GM19023 (cell line): ENCODE data around the gene MCM9.

Experiments
- ATAC-seq: cut with Tn5 transposase; IDR thresholded peaks from one replicate; pipeline ENCODE4 v1.9.1; 2021; ENCODE audit warnings: mild to moderate bottlenecking, moderate library complexity; ENCODE audit not compliant: unreplicated experiment

MCM9 gene

GRCh38 chr6:118894425-118895260 is 40.3 kb downstream of the MCM9 start:
- ATAC-seq, result peak; percentile 44

- ATAC-seq, result peak; percentile 68
Observed at GRCh38 chr6:118893807-118894424, 41.0 kb downstream of the MCM9 start, which contains the start of gene ASF1A. Gene ASF1A (plus strand): TSS chr6:118894152. CDS start chr6:118894414, 262 bp downstream.

GRCh38 chr6:118893064-118893806 is 41.7 kb downstream of the MCM9 start:
- ATAC-seq, result peak; percentile 9

- no peak for ATAC-seq
Observed at GRCh38 chr6:118892355-118892991, 42.5 kb downstream of the MCM9 start.

- no peak for ATAC-seq
Observed at GRCh38 chr6:118890997-118891790, 43.8 kb downstream of the MCM9 start.

- no peak for ATAC-seq
Observed at GRCh38 chr6:118889163-118889562, 45.8 kb downstream of the MCM9 start.

- no peak for ATAC-seq
Observed at GRCh38 chr6:118886641-118887040, 48.3 kb downstream of the MCM9 start.

- ATAC-seq, result no peak
Observed at GRCh38 chr6:118882314-118882905, 52.5 kb downstream of the MCM9 start.

GRCh38 chr6:118881440-118882313 is 53.3 kb downstream of the MCM9 start:
- peak; percentile 76 for ATAC-seq

- ATAC-seq, result no peak
Observed at GRCh38 chr6:118877806-118878205, 57.2 kb downstream of the MCM9 start.

- ATAC-seq, result no peak
Observed at GRCh38 chr6:118876814-118877213, 58.1 kb downstream of the MCM9 start.

GRCh38 chr6:118876198-118876597 is 58.8 kb downstream of the MCM9 start:
- ATAC-seq, result no peak

GRCh38 chr6:118875672-118876071 is 59.3 kb downstream of the MCM9 start:
- no peak for ATAC-seq

GRCh38 chr6:118873239-118873638 is 61.7 kb downstream of the MCM9 start:
- no peak for ATAC-seq

GRCh38 chr6:118872726-118873125 is 62.2 kb downstream of the MCM9 start:
- ATAC-seq, result no peak

- no peak for ATAC-seq
Observed at GRCh38 chr6:118872318-118872717, 62.6 kb downstream of the MCM9 start.

GRCh38 chr6:118871331-118871730 is 63.6 kb downstream of the MCM9 start:
- no peak for ATAC-seq

GRCh38 chr6:118869894-118870589 is 64.9 kb downstream of the MCM9 start:
- no peak for ATAC-seq
